HEK293 (cell line): Measurements from ENCODE around the gene POC1B.

Source experiments
- CTCF ChIA-PET: fragments of 350-600 bp; formaldehyde crosslinking; extraction: SDS; loops from one replicate; lab custom pipeline; 2021; ENCODE audit warnings: antibody characterized with exemption; lab: Yijun Ruan, JAX
- POLR2A ChIA-PET: fragments of 300-600 bp; formaldehyde crosslinking; extraction: SDS; loops from one replicate; lab custom pipeline; 2020; ENCODE audit warnings: antibody characterized with exemption, inconsistent platforms; lab: Yijun Ruan, JAX
- H3K27ac ChIP-seq: fragments of 200-500 bp; sonication (Bioruptor generic); 2 replicates; pipeline ENCODE4 v1.5.1; 2014; ENCODE audit warnings: low read depth, low read length, control low read depth, inconsistent platforms; ENCODE audit errors: extremely low read depth
- H3K36me3 ChIP-seq, 2 experiments: fragments of 200-500 bp in 1 of 2; sonication (Bioruptor generic) in 1 of 2; 1 replicate in 1 of 2; 2 replicates in 1 of 2; pipeline ENCODE4 v1.5.1; 2014 to 2017; ENCODE audit warnings: inconsistent platforms in 2 of 2, low read length in 2 of 2; ENCODE audit not compliant: control insufficient read depth in 2 of 2, insufficient read depth in 1 of 2
- H3K4me1 ChIP-seq: fragments of 200-500 bp; sonication (Bioruptor generic); 2 replicates; pipeline ENCODE4 v1.5.1; 2014; ENCODE audit warnings: mild to moderate bottlenecking, low read length, inconsistent platforms; ENCODE audit not compliant: control insufficient read depth, insufficient read depth
- H3K4me3 ChIP-seq: 2 replicates; pipeline ENCODE4 v1.5.1; 2011; ENCODE audit warnings: low read depth, mild to moderate bottlenecking, control low read depth, low read length, moderate library complexity
- H3K9me3 ChIP-seq: fragments of 200-500 bp; sonication (Bioruptor generic); 2 replicates; pipeline ENCODE4 v1.5.1; 2014; ENCODE audit warnings: low read depth, low read length, inconsistent platforms; ENCODE audit not compliant: control insufficient read depth, insufficient read depth
- GLIS2 ChIP-seq: fragments of 450-650 bp; formaldehyde crosslinking; IDR thresholded peaks from 2 replicates; pipeline ENCODE4 v1.5.1; 2016; ENCODE audit warnings: missing biosample characterization, missing genetic modification characterization
- OSR2 ChIP-seq: fragments of 450-650 bp; formaldehyde crosslinking; IDR thresholded peaks from 2 replicates; pipeline ENCODE4 v1.5.1; 2016; ENCODE audit warnings: missing biosample characterization, missing genetic modification characterization
- OVOL3 ChIP-seq: fragments of 450-650 bp; formaldehyde crosslinking; IDR thresholded peaks from 2 replicates; pipeline ENCODE4 v1.5.1; 2016; ENCODE audit warnings: missing biosample characterization, missing genetic modification characterization
- SALL2 ChIP-seq: fragments of 450-650 bp; formaldehyde crosslinking; IDR thresholded peaks from 2 replicates; pipeline ENCODE4 v1.5.0; 2017; ENCODE audit warnings: missing biosample characterization, mild to moderate bottlenecking, missing genetic modification characterization, borderline replicate concordance
- ZBTB8A ChIP-seq: fragments of 450-650 bp; formaldehyde crosslinking; IDR thresholded peaks from 2 replicates; pipeline ENCODE4 v1.5.1; 2016; ENCODE audit warnings: missing biosample characterization, missing genetic modification characterization
- ZFP37 ChIP-seq: fragments of 450-650 bp; formaldehyde crosslinking; IDR thresholded peaks from 2 replicates; pipeline ENCODE4 v1.5.1; 2016; ENCODE audit warnings: missing biosample characterization, missing genetic modification characterization
- ZFP69B ChIP-seq: fragments of 450-650 bp; formaldehyde crosslinking; IDR thresholded peaks from 2 replicates; pipeline ENCODE4 v1.5.1; 2016; ENCODE audit warnings: missing biosample characterization, missing genetic modification characterization
- ZNF146 ChIP-seq: fragments of 450-650 bp; formaldehyde crosslinking; IDR thresholded peaks from 2 replicates; pipeline ENCODE4 v1.5.1; 2016; ENCODE audit warnings: missing biosample characterization, missing genetic modification characterization
- ZNF174 ChIP-seq: fragments of 450-650 bp; formaldehyde crosslinking; IDR thresholded peaks from 2 replicates; pipeline ENCODE4 v1.5.0; 2017; ENCODE audit warnings: missing biosample characterization, mild to moderate bottlenecking, missing genetic modification characterization
- ZNF221 ChIP-seq: fragments of 450-650 bp; formaldehyde crosslinking; IDR thresholded peaks from 2 replicates; pipeline ENCODE4 v1.5.1; 2017; ENCODE audit warnings: missing biosample characterization, missing genetic modification characterization, borderline replicate concordance
- ZNF24 ChIP-seq: fragments of 450-650 bp; formaldehyde crosslinking; IDR thresholded peaks from 2 replicates; pipeline ENCODE4 v1.5.1; 2016; ENCODE audit warnings: missing biosample characterization, missing genetic modification characterization
- ZNF302 ChIP-seq: fragments of 450-650 bp; formaldehyde crosslinking; IDR thresholded peaks from 2 replicates; pipeline ENCODE4 v1.5.1; 2016; ENCODE audit warnings: missing biosample characterization, missing genetic modification characterization, low read depth
- ZNF341 ChIP-seq: fragments of 450-650 bp; formaldehyde crosslinking; IDR thresholded peaks from 2 replicates; pipeline ENCODE4; 2016; ENCODE audit warnings: low read depth, missing biosample characterization, missing genetic modification characterization
- ZNF366 ChIP-seq: fragments of 450-650 bp; formaldehyde crosslinking; conservative IDR thresholded peaks from 2 replicates; pipeline ENCODE4 v1.5.1; 2016; ENCODE audit warnings: missing biosample characterization, missing genetic modification characterization
- ZNF548 ChIP-seq: fragments of 450-650 bp; formaldehyde crosslinking; IDR thresholded peaks from 2 replicates; pipeline ENCODE4 v1.5.1; 2016; ENCODE audit warnings: missing biosample characterization, missing genetic modification characterization
- ZNF585B ChIP-seq: fragments of 450-650 bp; formaldehyde crosslinking; IDR thresholded peaks from 2 replicates; pipeline ENCODE4 v1.5.1; 2016; ENCODE audit warnings: missing biosample characterization, missing genetic modification characterization
- ZNF660 ChIP-seq: fragments of 450-650 bp; IDR thresholded peaks from 2 replicates; pipeline ENCODE4 v1.5.1; 2018; ENCODE audit warnings: missing biosample characterization, mild to moderate bottlenecking, missing genetic modification characterization
- ZNF670 ChIP-seq: fragments of 450-650 bp; formaldehyde crosslinking; IDR thresholded peaks from 2 replicates; pipeline ENCODE4 v1.5.1; 2016; ENCODE audit warnings: missing biosample characterization, missing genetic modification characterization, low read depth
- ZNF701 ChIP-seq: fragments of 450-650 bp; formaldehyde crosslinking; IDR thresholded peaks from 2 replicates; pipeline ENCODE4 v1.5.1; 2016; ENCODE audit warnings: missing biosample characterization, missing genetic modification characterization
- ZNF76 ChIP-seq: fragments of 450-650 bp; formaldehyde crosslinking; IDR thresholded peaks from 2 replicates; pipeline ENCODE4; 2016; ENCODE audit warnings: low read depth, missing biosample characterization, missing genetic modification characterization, borderline replicate concordance
- TF ChIP-seq, protein P1 (sequence below): fragments of 450-650 bp; formaldehyde crosslinking; IDR thresholded peaks from 2 replicates; pipeline ENCODE4 v1.5.1; 2016; ENCODE audit warnings: missing biosample characterization, missing genetic modification characterization
- TF ChIP-seq, protein P2 (sequence below): fragments of 450-650 bp; formaldehyde crosslinking; IDR thresholded peaks from 2 replicates; pipeline ENCODE4 v1.5.1; 2016; ENCODE audit warnings: missing biosample characterization, missing genetic modification characterization
- TF ChIP-seq, protein P3 (sequence below): fragments of 450-650 bp; formaldehyde crosslinking; IDR thresholded peaks from 2 replicates; pipeline ENCODE4 v1.5.1; 2016; ENCODE audit warnings: missing biosample characterization, missing genetic modification characterization
- TF ChIP-seq, protein P4 (sequence below): fragments of 450-650 bp; formaldehyde crosslinking; conservative IDR thresholded peaks from 2 replicates; pipeline ENCODE4 v1.5.1; 2016; ENCODE audit warnings: low read depth, missing biosample characterization, missing genetic modification characterization

Gene POC1B

DNA sequence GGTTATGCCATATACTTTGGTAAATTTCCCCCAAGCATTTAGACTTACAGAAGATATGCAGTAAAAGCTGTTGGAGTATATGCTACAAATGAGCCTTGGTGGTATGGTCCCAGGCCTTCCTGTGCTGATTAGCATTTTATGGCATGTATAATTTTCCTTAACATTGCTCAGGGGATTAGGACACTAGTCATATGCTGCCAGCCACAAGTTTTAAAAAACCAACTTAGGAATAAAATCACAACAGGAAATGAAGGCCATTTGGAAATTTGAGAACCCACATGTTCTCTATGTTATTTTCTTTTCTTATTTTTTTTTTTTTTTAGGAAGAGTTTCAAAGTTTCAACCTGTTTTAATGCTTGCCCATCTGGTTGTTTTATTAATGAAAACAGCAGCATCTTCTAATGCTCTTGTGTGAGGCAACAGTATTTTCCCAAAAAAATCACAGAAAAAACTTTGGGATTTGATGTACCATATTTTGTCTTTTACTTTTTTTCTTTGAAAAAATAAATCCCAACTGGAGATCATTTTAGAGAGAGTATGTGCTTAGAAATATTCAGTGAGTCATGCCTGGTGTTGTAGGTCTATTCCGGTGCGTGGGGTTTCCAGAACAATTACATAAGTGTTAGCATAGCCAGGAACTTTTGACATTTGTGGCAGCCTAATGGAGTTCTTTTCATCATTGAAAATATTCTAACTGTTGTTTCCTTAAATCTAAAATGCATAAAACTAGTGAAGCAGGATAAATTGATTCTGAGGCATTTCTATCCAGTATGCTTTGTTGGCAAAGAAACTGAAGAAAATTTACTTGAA is 151.9 kb downstream of the POC1B start (continued):
- TF ChIP-seq, protein P1, sequence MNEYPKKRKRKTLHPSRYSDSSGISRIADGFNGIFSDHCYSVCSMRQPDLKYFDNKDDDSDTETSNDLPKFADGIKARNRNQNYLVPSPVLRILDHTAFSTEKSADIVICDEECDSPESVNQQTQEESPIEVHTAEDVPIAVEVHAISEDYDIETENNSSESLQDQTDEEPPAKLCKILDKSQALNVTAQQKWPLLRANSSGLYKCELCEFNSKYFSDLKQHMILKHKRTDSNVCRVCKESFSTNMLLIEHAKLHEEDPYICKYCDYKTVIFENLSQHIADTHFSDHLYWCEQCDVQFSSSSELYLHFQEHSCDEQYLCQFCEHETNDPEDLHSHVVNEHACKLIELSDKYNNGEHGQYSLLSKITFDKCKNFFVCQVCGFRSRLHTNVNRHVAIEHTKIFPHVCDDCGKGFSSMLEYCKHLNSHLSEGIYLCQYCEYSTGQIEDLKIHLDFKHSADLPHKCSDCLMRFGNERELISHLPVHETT (tag by site-specific recombination): peak; percentile 72; the same call in 1 of the 2 replicates
- TF ChIP-seq OVOL3 (tag by site-specific recombination) (peak; percentile 52; the same call in 1 of the 2 replicates), ZNF660 (tag by site-specific recombination) (peak; percentile 16; the same call in 1 of the 2 replicates), OSR2 (tag by site-specific recombination) (peak; percentile 16; the same call in 1 of the 2 replicates), ZNF302 (tag by site-specific recombination) (no peak)
- TF ChIP-seq, protein P2, sequence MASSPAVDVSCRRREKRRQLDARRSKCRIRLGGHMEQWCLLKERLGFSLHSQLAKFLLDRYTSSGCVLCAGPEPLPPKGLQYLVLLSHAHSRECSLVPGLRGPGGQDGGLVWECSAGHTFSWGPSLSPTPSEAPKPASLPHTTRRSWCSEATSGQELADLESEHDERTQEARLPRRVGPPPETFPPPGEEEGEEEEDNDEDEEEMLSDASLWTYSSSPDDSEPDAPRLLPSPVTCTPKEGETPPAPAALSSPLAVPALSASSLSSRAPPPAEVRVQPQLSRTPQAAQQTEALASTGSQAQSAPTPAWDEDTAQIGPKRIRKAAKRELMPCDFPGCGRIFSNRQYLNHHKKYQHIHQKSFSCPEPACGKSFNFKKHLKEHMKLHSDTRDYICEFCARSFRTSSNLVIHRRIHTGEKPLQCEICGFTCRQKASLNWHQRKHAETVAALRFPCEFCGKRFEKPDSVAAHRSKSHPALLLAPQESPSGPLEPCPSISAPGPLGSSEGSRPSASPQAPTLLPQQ (tag by site-specific recombination): no peak

DNA sequence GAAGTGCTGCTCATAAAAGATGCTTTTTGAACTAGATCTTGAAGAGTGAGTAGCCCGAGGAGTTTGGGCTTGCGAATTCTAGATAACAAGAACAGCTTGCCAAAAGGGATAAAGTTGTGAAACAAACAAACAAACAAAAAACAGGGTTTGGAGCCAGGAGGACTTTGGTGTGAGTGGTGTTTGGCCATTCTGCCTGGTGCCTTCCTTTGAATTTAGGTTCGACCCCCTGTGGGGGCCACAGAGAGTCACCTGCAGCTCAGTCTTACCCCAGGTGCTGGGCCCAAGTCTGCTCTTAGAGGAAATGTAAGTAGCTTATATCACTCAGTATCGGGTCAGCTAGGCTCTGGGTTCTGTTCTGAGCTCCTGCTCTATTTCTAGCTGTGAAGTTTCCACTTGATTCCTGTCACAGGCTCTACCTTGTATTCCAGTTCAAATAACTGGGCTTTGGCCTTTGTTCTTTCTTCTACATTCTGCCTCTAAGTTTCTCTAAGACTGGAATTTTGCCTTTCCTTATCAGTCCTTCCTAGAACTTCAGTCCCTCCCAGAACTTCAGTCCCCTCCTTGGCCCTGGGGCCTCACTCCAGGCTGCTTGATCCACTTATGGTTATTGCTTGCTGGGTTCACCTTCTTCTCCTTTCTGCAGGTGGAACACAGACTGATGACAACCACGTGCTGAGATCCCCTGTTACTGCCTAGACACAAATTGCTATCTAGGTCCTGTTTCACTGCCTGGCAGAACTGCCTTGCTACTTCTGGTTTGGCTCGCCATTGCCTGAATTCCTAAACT is 153.1 kb downstream of the POC1B start:
- peaks cover 10% of the 10 kb centered on the region; the same call in 1 of the 2 replicates for H3K4me1 ChIP-seq
- ChIA-PET CTCF (interaction anchor here (0.6 to 1.8 kb wide), 2 partner anchors 27 to 355 kb away, joined by 4 to 5 read pairs; no protein-coding TSS in a partner anchor), POLR2A (interaction anchor here (1.0 kb wide), 1 partner anchor 21 kb away, joined by 4 read pairs; the partner anchor contains the start of gene DUSP6)
- no peak overlapping the region; the same call in 1 of the 2 replicates for H3K27ac ChIP-seq
- no peaks in the 10 kb centered on the region for H3K9me3 ChIP-seq
- no peak overlapping the region for H3K4me3 ChIP-seq
- TF ChIP-seq ZNF174: no peak
- TF ChIP-seq ZBTB8A (tag by site-specific recombination): no peak
- no peak for TF ChIP-seq ZNF24 (tag by site-specific recombination)
- no peak for TF ChIP-seq OSR2 (tag by site-specific recombination)
- no peak for TF ChIP-seq ZNF76 (tag by site-specific recombination)
- no peak for TF ChIP-seq ZNF146 (tag by site-specific recombination)
- no peak for TF ChIP-seq SALL2 (tag by site-specific recombination)
- no peak for TF ChIP-seq ZNF670
- TF ChIP-seq ZNF701 (tag by site-specific recombination): no peak
- TF ChIP-seq, protein P3, sequence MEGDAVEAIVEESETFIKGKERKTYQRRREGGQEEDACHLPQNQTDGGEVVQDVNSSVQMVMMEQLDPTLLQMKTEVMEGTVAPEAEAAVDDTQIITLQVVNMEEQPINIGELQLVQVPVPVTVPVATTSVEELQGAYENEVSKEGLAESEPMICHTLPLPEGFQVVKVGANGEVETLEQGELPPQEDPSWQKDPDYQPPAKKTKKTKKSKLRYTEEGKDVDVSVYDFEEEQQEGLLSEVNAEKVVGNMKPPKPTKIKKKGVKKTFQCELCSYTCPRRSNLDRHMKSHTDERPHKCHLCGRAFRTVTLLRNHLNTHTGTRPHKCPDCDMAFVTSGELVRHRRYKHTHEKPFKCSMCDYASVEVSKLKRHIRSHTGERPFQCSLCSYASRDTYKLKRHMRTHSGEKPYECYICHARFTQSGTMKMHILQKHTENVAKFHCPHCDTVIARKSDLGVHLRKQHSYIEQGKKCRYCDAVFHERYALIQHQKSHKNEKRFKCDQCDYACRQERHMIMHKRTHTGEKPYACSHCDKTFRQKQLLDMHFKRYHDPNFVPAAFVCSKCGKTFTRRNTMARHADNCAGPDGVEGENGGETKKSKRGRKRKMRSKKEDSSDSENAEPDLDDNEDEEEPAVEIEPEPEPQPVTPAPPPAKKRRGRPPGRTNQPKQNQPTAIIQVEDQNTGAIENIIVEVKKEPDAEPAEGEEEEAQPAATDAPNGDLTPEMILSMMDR: no peak
- TF ChIP-seq ZNF221 (tag by site-specific recombination): no peak
- TF ChIP-seq, protein P4, sequence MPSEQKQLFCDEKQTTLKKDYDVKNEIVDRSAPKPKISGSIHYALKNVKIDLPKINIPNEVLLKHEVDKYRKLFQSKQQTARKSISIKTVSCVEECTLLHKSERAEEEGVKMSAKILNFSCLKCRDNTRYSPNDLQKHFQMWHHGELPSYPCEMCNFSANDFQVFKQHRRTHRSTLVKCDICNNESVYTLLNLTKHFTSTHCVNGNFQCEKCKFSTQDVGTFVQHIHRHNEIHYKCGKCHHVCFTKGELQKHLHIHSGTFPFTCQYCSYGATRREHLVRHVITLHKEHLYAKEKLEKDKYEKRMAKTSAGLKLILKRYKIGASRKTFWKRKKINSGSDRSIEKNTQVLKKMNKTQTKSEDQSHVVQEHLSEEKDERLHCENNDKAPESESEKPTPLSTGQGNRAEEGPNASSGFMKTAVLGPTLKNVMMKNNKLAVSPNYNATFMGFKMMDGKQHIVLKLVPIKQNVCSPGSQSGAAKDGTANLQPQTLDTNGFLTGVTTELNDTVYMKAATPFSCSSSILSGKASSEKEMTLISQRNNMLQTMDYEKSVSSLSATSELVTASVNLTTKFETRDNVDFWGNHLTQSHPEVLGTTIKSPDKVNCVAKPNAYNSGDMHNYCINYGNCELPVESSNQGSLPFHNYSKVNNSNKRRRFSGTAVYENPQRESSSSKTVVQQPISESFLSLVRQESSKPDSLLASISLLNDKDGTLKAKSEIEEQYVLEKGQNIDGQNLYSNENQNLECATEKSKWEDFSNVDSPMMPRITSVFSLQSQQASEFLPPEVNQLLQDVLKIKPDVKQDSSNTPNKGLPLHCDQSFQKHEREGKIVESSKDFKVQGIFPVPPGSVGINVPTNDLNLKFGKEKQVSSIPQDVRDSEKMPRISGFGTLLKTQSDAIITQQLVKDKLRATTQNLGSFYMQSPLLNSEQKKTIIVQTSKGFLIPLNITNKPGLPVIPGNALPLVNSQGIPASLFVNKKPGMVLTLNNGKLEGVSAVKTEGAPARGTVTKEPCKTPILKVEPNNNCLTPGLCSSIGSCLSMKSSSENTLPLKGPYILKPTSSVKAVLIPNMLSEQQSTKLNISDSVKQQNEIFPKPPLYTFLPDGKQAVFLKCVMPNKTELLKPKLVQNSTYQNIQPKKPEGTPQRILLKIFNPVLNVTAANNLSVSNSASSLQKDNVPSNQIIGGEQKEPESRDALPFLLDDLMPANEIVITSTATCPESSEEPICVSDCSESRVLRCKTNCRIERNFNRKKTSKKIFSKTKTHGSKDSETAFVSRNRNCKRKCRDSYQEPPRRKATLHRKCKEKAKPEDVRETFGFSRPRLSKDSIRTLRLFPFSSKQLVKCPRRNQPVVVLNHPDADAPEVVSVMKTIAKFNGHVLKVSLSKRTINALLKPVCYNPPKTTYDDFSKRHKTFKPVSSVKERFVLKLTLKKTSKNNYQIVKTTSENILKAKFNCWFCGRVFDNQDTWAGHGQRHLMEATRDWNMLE (tag by site-specific recombination): no peak
- TF ChIP-seq ZNF366 (tag by site-specific recombination): no peak
- no peak for TF ChIP-seq GLIS2 (tag by site-specific recombination)
- no peak for TF ChIP-seq ZFP37 (tag by site-specific recombination)
- no peak for TF ChIP-seq ZNF341 (tag by site-specific recombination)
- TF ChIP-seq ZNF548: no peak
- TF ChIP-seq ZFP69B (tag by site-specific recombination): no peak
- no peak for TF ChIP-seq ZNF585B (tag by site-specific recombination)
- H3K36me3 ChIP-seq: no peaks in the 10 kb centered on the region
